ENCODE measurements around the gene DHRS12.
"Not testable (repeated sequence)": the region's sequence is repeated elsewhere in the genome, so short reads cannot be mapped to it uniquely, and the experiment has no call there.

DHRS12 gene

GRCh38 chr13:51828730-51829567 lies 25.0 kb upstream of the DHRS12 start:
- in situ Hi-C loops (cut with MboI; ENCODE audit: low sequenced_read_pairs): no loop called here

GRCh38 chr13:51827254-51827653 lies 23.3 kb upstream of the DHRS12 start:
- in situ Hi-C loops (cut with MboI; ENCODE audit: low sequenced_read_pairs): no loop called here

- in situ Hi-C loops (cut with MboI; ENCODE audit: low sequenced_read_pairs): no loop called here
These were observed 22.6 kb upstream of the DHRS12 start for GRCh38 chr13:51826606-51827005.

GRCh38 chr13:51825681-51826254 lies 21.8 kb upstream of the DHRS12 start:
- in situ Hi-C loops (cut with MboI; ENCODE audit: low sequenced_read_pairs): no loop called here

GRCh38 chr13:51825165-51825592 lies 21.2 kb upstream of the DHRS12 start:
- in situ Hi-C loops (cut with MboI; ENCODE audit: low sequenced_read_pairs): no loop called here

GRCh38 chr13:51824712-51825111 lies 20.7 kb upstream of the DHRS12 start:
- in situ Hi-C loops (cut with MboI; ENCODE audit: low sequenced_read_pairs): not testable (repeated sequence)

GRCh38 chr13:51823863-51824262 lies 19.9 kb upstream of the DHRS12 start:
- in situ Hi-C loops (cut with MboI; ENCODE audit: low sequenced_read_pairs): no loop called here

GRCh38 chr13:51823359-51823758 lies 19.4 kb upstream of the DHRS12 start:
- in situ Hi-C loops (cut with MboI; ENCODE audit: low sequenced_read_pairs): no loop called here

- in situ Hi-C loops (cut with MboI; ENCODE audit: low sequenced_read_pairs): no loop called here
These were observed 18.3 kb upstream of the DHRS12 start for GRCh38 chr13:51822106-51822815.

- in situ Hi-C loops (cut with MboI; ENCODE audit: low sequenced_read_pairs): no loop called here
These were observed 17.6 kb upstream of the DHRS12 start for GRCh38 chr13:51821606-51822005.

- in situ Hi-C loops (cut with MboI; ENCODE audit: low sequenced_read_pairs): no loop called here
These were observed 16.1 kb upstream of the DHRS12 start for GRCh38 chr13:51820016-51820597.

- in situ Hi-C loops (cut with MboI; ENCODE audit: low sequenced_read_pairs): no loop called here
These were observed 15.6 kb upstream of the DHRS12 start for GRCh38 chr13:51819544-51819943.

GRCh38 chr13:51818781-51819511 lies 15.0 kb upstream of the DHRS12 start:
- in situ Hi-C loops (cut with MboI; ENCODE audit: low sequenced_read_pairs): no loop called here

GRCh38 chr13:51818276-51818675 lies 14.3 kb upstream of the DHRS12 start:
- in situ Hi-C loops (cut with MboI; ENCODE audit: low sequenced_read_pairs): no loop called here

GRCh38 chr13:51817717-51818116 lies 13.8 kb upstream of the DHRS12 start:
- in situ Hi-C loops (cut with MboI; ENCODE audit: low sequenced_read_pairs): no loop called here

GRCh38 chr13:51816604-51817249 lies 12.8 kb upstream of the DHRS12 start:
- in situ Hi-C loops (cut with MboI; ENCODE audit: low sequenced_read_pairs): no loop called here

- in situ Hi-C loops (cut with MboI; ENCODE audit: low sequenced_read_pairs): no loop called here
These were observed 11.9 kb upstream of the DHRS12 start for GRCh38 chr13:51815848-51816247.

- in situ Hi-C loops (cut with MboI; ENCODE audit: low sequenced_read_pairs): no loop called here
These were observed 11.1 kb upstream of the DHRS12 start for GRCh38 chr13:51814825-51815650.

GRCh38 chr13:51814071-51814470 lies 10.1 kb upstream of the DHRS12 start:
- in situ Hi-C loops (cut with MboI; ENCODE audit: low sequenced_read_pairs): no loop called here
